HG03108 (cell line): ENCODE measurements around the gene IVD.

Source experiments
- ATAC-seq: cut with Tn5 transposase; IDR thresholded peaks from one replicate; pipeline ENCODE4 v1.9.1; 2021; ENCODE audit warnings: moderate library complexity; ENCODE audit not compliant: unreplicated experiment

IVD gene

DNA sequence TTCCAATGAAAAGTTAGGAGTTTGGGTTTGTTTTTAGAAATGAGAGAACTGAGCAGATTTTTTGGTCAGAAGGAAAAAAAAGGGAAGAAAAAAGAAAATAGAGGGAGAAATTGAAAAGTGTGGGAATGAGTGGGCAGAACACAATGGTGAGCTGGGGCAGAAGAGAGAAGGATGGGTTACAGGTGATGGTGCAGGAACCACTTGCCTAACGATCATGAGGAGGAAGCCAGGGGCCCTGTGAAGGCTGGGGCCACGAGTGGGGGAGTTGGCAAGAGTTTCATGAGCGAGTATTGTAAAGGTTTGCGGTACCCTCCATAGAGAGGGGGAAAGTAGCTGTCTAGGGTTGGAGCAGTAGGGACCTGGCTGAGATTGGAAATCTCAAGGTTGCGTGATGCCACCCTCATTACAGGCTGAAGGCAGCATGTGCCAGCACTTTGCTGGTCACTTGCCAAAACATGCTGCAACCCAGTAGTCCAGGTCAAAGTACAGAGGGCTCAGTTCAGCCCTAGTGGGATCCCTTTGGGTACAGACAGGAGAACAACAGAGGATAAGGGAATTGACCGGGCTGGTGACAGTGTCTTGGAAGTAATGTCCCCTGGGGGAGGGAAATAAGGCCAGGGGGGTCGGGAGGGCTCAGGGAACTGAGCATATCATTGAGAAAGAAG, 6.6 kb downstream of the IVD start:
- ATAC-seq, result no peak

GRCh38 chr15:40413036-40413435, 7.4 kb downstream of the IVD start:
- ATAC-seq, result no peak

DNA sequence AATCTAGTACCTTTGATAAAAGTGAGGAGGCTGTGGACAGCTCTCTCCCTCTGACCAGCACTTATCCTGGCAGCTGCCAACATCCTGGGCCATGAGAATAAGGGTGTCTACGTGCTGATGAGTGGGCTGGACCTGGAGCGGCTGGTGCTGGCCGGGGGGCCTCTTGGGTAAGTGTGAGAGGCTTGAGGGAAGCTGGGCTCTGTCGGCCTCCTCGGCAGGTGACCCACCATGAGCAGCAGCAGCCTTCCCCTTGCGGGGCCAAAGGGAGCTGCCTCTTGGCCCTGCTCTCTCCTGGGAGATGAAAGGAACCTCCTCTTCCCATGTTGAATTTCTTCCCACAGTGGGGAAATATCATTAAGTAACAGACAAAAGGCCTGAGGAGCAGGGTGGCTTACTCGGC, 9.2 kb downstream of the IVD start:
- ATAC-seq, result no peak

GRCh38 chr15:40415226-40415625, 9.6 kb downstream of the IVD start:
- no peak for ATAC-seq

- ATAC-seq, result no peak
Observed at GRCh38 chr15:40416056-40416455, 10.5 kb downstream of the IVD start.

GRCh38 chr15:40418126-40418525, 12.5 kb downstream of the IVD start:
- ATAC-seq, result no peak

GRCh38 chr15:40420071-40420713, 14.6 kb downstream of the IVD start:
- no peak for ATAC-seq

DNA sequence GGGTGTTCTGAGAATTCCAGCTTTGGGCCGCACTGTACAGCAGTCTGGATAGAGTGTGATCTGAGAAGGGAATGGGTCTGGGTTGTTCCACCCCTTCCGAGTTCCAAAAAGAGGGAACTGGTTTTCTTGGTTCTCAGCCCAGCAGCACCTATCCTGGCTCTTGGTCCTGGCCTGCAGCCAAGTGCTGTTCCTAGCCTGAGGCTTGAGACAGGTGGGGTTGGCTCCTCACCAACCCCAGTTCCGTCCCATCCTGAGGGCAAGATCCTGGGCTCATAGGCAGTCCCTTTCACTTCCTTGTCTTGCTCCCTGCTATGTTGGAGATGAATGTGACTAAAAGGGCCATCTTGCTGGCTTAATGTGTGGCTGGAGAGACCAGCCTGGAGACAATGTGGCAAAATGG, 15.2 kb downstream of the IVD start:
- ATAC-seq, result no peak

DNA sequence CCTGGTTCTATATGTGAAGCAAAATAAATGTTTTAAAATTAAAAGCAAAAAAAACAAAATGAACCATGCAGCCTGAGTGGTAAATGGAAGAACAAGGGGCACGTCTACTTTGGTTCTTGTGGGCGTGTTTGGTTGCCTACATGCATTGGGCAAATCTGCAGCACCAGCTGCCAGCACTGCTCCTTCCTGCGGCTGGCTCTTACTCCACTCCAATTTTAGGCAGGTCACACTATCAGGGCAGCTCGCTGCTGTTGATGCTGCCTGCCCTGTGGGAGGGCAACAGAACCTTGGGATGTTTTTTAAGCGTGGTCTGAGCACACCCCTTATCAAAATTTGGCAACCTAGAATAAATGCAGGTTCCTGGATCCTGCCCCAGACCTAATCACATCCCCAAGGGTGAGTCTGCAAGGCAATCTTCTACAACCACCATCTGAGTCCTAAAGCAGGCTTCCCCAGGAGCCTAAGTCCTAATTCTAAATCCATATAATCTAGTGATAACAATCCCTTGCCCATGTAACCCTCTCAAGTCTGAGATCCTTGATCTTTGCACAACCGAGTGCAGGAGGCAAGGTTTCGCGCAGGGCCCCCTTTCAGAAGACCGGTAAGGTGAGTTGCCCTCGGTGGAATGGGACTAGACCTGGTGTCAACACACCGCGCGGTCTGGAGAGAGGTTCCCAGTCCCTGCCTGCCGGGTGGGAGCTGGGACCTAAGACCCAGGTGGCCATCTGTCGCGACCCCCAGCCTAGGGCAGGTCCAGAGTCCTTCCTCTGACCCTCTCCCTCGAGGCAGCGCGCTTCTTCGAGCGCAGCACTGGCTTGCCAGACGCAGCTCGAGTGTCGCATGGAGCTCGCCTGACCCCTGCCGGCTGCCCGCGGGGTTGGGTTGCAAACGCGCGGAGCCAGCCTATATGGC, 15.9 kb downstream of the IVD start:
- no peak for ATAC-seq

DNA sequence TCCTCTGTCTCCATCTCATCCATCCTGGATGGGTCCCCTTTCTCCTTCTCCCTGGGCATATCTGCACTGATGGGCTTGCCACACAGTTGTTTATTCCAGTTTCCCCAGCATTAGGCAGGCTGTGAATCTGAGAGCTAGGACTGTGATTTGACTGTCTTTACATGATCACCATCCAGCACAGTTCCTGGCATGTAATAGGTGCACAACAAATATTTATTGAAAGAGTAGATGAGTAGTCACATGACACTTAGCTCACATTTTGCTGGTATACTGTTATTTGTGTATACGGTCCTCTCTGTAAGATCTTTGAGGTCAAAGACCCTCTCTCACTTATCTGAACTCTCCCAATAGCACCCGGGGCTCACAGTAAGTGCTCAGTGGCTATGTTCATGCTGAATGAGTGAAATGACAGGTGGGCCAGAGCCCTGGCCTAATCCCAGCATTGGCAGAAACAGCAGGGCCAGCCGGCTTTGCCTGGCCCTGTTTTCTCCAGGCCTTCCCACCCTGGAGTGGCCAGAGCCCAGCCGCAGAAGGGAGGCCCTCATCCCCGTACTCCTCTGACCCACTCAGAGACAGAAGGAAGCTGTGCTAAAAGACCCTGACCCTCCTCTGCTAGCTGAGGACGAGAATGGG, 19.0 kb downstream of the IVD start:
- no peak for ATAC-seq

DNA sequence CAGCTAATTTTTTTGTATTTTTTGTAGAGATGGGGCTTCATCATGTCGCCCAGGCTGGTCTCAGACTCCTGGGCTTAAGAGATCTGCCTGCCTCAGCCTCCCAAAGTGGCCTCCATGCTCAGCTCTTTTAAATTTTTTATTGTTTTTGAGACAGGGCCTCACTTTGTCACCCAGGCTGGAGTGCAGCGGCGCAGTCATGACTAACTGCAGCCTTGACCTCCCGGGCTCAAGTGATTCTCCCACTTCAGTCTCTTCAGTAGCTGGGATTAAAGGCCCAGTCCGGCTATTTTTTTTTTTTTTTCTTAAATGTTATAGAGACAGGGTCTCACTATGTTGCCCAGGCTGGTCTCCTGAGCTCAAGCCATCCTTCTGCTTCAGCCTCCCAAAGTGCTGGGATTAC, 20.1 kb downstream of the IVD start:
- no peak for ATAC-seq

GRCh38 chr15:40427188-40427587, 21.6 kb downstream of the IVD start:
- ATAC-seq, result no peak

DNA sequence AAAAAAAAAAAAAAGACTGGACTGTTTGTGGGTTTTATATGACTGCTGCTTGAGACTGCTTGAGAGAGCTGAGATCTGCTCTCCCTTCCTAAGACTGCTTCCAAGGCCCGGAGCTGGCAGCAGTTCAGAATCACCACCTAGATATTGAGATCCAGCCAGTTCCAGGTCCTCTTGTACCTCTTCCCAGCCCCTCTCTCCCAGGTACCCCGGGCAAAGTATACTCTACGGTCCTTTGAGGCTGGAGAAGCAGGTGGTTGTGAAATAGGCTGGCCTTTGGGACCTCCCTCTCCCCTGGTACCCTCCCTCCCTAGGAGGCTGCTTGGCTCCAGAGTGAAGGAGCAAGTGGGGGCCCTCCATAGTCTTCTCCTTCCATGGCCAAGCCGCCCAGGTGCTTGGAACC, 22.6 kb downstream of the IVD start:
- ATAC-seq, result no peak

DNA sequence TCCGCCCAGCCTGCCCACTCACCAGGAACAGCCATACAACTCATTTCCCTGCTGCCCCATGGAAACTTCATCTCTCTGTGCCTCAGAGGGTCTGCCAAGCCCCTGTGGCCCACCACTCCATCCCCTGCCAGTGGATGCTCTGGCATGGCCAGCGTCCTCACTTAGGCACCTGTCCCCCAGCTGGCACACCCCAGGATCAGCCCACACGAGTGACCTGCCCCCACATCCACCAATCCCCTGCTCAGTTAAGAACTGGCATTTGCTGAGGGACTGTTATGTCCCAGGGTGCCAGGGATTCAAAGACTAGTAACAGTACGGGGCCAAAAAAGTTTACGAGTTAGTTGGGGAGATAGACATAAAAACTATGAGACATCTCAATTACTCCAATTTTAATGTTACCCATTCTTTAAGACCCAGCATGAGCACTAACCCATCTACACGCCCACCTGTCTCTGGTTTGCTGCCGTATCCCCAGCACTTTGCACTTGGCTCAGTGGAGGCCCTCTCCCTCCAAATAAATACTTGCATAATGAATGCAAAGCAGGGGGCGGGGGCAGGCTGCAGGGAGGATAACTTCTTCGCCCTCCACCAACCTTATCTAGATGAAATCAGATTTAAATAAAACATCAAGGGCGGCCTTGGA, 23.6 kb downstream of the IVD start:
- no peak for ATAC-seq

DNA sequence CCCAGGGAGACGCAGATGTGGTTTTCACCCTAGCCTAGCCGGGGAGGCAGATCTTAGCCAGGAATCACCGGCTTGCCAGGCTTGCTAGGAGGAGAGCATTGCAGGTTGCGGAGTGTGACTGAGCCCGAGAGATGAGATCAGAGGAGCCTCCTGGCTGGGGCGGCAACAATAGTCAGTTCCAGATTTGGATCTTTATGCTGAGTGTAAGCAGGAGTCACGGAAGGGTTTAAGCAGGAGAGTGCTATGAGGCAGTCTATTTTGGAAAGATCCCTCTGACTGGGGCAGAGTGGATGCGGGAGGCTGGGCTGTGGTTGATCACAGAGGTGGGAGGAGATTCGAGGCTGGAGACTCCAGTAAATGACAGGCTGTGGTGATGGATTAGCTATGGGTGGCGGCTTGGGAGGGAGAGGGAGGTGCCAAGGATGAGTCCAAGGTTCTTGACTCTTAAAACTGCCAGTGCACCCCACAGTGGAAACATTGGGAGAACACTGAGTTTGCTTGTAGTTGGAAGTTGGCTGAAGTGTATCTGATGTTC, 24.7 kb downstream of the IVD start:
- ATAC-seq, result no peak

- no peak for ATAC-seq
Observed at GRCh38 chr15:40435023-40435709, 29.6 kb downstream of the IVD start.

DNA sequence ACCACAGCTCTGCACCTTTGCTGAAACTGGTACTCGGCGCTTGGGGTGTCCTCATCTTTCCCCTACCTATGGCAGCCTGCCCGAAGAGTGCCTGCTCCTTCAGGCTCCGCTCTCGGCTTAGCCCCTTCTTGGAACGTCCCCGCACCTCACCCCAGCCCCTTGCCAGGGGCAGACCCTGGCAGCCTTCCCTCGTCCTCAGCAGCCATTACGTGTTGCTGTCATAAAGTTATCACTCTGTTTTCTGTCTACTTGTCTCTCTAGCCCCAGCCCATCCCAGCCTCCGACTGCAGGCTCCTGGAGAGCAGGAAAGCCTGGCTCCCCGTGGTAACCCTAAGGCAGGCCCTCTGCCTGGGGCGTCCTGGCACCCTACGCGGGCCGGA, 30.1 kb downstream of the IVD start:
- no peak for ATAC-seq

DNA sequence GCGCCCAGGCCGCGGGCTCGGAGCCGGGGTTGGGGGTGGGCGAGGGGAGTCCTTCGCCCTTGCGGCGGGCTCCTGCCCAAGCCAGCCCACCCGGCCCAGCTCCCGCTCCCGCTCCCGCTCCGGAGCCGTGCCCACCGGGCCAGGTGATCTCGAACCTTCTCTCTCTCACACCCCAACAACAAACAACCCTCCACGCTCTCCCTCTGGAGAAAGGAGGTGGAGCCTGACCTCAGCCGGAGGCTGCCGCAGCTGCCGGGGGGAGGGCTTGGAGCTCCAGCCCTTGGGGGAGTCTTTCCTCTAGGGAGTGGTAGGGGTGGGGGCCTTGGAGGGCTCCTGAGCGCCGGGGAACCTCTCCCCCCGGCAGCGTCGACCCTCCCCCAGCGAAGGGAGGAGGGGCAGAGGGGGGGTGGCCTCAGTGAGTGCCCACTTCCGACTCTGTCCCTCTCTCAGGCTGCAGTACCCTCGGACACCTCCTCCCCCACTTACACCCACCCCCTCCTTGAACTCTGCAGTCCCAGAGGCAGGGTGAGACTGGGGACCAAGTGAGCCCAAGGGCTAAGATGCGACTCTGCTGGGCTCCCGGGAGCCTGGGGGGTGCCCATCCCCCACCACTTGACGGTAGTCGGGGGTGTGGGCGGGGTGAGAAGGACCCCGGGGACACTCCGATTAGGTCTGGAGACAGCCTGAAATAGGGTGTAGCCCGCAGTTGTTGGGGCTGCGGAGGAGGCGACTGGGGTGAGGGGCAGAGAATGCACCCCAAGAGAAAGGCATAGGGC, 30.7 kb downstream of the IVD start:
- no peak for ATAC-seq
